Caco-2 (cell line): ENCODE results near the gene VOPP1. TPM values are rescaled to one million over a fixed set of nuclear protein-coding genes. Genes with fewer than 3 reads are reported as not detected.

Experiments
- BruUV-seq: library from RNA; stranded (reverse); fragments of 400-500 nt; replicated peaks from 2 replicates; lab custom pipeline; 2021; lab: Mats Ljungman, UMichigan
- CTCF ChIA-PET: fragments of 300-600 bp; sonication (Branson Sonifier 250); formaldehyde crosslinking; loops from one replicate; lab custom pipeline; 2022; ENCODE audit warnings: antibody characterized with exemption; lab: Charles Lee
- POLR2A ChIA-PET: fragments of 300-600 bp; sonication (Branson Sonifier 250); formaldehyde crosslinking; loops from one replicate; lab custom pipeline; 2022; ENCODE audit warnings: antibody characterized with exemption; lab: Charles Lee
- DNase-seq, 2 experiments: peaks; one replicate each; pipeline versions ENCODE4 v3.0.0 to v3.0.0-alpha.2; 2020 to 2022
- H3K27me3 ChIP-seq: replicated peaks from 2 replicates; pipeline ENCODE4 v1.6.0; 2011; ENCODE audit warnings: low read length; ENCODE audit not compliant: control insufficient read depth, insufficient read depth
- H3K36me3 ChIP-seq: 2 replicates; pipeline ENCODE4 v1.5.1; 2011; ENCODE audit warnings: low read length; ENCODE audit not compliant: control insufficient read depth, insufficient read depth
- H3K4me1 ChIP-seq: fragments of 250-450 bp; sonication (Bioruptor Pico); 2 replicates; pipeline ENCODE4 v1.5.1; 2020; ENCODE audit warnings: mild to moderate bottlenecking
- H3K4me3 ChIP-seq: 2 replicates; pipeline ENCODE4 v1.5.1; 2011; ENCODE audit warnings: low read depth, mild to moderate bottlenecking, control low read depth, low read length
- H3K9me3 ChIP-seq: fragments of 250-450 bp; sonication (Bioruptor Pico); 2 replicates; pipeline ENCODE4 v1.5.1; 2020; ENCODE audit warnings: mild to moderate bottlenecking, moderate library complexity
- H3K27ac Mint-ChIP-seq: one replicate; pipeline ENCODE4 v1.8.0; 2022; ENCODE audit warnings: mixed read lengths; ENCODE audit not compliant: unreplicated experiment
- H3K27me3 Mint-ChIP-seq: one replicate; pipeline ENCODE4 v1.8.0; 2022; ENCODE audit warnings: mixed read lengths; ENCODE audit not compliant: insufficient read depth, unreplicated experiment
- H3K36me3 Mint-ChIP-seq: one replicate; pipeline ENCODE4 v1.8.0; 2022; ENCODE audit warnings: mild to moderate bottlenecking, mixed read lengths; ENCODE audit not compliant: insufficient read depth, unreplicated experiment
- H3K4me1 Mint-ChIP-seq: one replicate; pipeline ENCODE4 v1.8.0; 2022; ENCODE audit warnings: low read depth, mixed read lengths; ENCODE audit not compliant: unreplicated experiment
- H3K4me3 Mint-ChIP-seq: one replicate; pipeline ENCODE4 v1.8.0; 2022; ENCODE audit warnings: mild to moderate bottlenecking, moderate library complexity, mixed read lengths; ENCODE audit not compliant: unreplicated experiment
- H3K9me3 Mint-ChIP-seq: one replicate; pipeline ENCODE4 v1.8.0; 2022; ENCODE audit warnings: mixed read lengths; ENCODE audit not compliant: unreplicated experiment
- intact Hi-C: fragments of 100-400 bp; cut with micrococcal nuclease; formaldehyde crosslinking; loops from one replicate; pipeline ENCODE4 v1.10.0; 2022; ENCODE audit not compliant: unreplicated experiment
- total RNA-seq: library from RNA; stranded (reverse); gene quantifications from 2 replicates; pipeline ENCODE4 v1.2.3, GENCODE V29; 2022
- TF ChIP-seq, protein P1 (sequence below), 2 experiments: fragments of 200-600 bp in 1 of 2; IDR thresholded peaks; 1 replicate in 1 of 2; 2 replicates in 1 of 2; pipeline versions ENCODE4 v1.5.1 to v1.8.0; 2011 to 2022; ENCODE audit warnings: antibody characterized with exemption in 1 of 2, control low read depth in 1 of 2, inconsistent platforms in 1 of 2, low read depth in 1 of 2, low read length in 1 of 2, mild to moderate bottlenecking in 1 of 2, moderate library complexity in 1 of 2; ENCODE audit not compliant: insufficient read depth in 1 of 2, severe bottlenecking in 1 of 2, unreplicated experiment in 1 of 2

Gene VOPP1
- total RNA-seq, 1 experiment from 2014 or later, result 46.8 TPM

DNA sequence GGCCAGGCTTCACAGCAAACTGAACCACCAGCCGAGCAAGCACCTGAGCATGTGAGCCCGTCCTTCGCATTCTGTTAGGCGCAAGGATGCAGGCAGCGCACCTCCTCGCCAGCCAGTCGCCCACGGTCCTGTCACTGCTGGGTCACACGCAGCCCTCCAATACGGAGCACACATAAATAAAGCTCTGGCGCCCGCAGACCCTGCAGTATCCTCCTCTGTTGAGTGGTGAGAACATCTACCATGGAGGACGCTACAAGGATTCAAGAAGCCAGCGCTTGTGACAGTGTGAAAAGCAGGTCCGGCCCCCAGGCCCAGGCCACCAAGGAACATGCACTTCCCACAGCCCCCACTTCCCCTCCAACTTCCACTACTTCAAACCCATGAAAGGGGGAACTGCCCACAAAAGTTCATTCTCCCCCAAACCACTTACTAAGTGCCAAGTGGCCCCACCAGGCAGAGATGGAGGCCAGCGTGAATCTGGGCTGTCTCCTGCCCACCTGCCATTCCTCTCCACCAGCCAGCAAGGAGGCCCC is 34.8 kb downstream of the VOPP1 start:
- no peak overlapping the region for H3K27ac Mint-ChIP-seq

DNA sequence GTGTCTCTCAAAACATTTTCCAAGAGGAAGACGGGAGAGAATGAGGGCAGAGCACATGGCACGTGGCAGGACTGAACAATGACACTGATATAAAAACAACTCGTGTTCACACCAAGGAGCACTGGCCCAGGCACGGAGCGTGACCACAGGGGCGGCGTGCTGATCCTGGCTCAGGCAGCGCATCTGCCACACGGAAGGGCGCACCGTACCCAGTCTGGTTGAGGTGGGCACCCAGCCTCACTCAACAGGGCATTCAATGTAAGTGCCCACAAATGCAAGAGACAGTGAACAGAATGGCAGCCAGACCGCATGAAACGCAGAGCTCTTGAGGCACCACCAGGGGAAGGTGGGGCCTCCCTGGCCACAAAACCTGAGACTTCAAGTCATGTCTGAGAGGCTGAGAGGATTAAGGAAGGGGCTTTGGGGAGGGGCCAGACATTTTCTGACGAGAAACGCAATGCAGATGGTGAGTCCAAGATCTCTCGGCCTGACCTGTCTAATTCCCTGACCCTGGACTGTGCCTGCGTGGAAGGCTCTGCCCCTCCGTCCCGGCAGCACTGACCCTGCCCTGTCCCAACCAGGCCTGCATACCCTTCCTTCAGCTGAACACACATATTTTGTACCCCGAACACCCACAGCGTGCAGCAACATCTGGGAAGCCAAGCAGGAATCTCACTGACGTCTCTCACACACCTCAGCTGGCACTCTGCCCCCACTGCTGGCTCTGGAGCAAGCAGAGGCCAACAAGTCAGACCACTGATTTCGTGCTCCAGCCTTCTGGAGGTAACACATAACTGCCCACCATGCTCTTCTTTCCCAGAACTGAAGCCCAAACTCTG is 35.5 kb downstream of the VOPP1 start:
- Mint-ChIP-seq H3K9me3 (no peaks in the 10 kb centered on the region), H3K27me3 (no peaks in the 10 kb centered on the region)

More for the DNA sequence above, 34.8 kb downstream of the VOPP1 start:
- CTCF ChIA-PET, result no interaction called here
- no peak overlapping the region for H3K4me3 Mint-ChIP-seq
- DNase-seq, result no peak
- BruUV-seq, result no TSS peak
- H3K27me3 ChIP-seq, result no peaks in the 10 kb centered on the region
- TF ChIP-seq, protein P1, sequence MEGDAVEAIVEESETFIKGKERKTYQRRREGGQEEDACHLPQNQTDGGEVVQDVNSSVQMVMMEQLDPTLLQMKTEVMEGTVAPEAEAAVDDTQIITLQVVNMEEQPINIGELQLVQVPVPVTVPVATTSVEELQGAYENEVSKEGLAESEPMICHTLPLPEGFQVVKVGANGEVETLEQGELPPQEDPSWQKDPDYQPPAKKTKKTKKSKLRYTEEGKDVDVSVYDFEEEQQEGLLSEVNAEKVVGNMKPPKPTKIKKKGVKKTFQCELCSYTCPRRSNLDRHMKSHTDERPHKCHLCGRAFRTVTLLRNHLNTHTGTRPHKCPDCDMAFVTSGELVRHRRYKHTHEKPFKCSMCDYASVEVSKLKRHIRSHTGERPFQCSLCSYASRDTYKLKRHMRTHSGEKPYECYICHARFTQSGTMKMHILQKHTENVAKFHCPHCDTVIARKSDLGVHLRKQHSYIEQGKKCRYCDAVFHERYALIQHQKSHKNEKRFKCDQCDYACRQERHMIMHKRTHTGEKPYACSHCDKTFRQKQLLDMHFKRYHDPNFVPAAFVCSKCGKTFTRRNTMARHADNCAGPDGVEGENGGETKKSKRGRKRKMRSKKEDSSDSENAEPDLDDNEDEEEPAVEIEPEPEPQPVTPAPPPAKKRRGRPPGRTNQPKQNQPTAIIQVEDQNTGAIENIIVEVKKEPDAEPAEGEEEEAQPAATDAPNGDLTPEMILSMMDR (IDR thresholded peaks at IDR 0.05; ENCODE audit: insufficient read depth in 1 of 2, low read depth in 1 of 2, low read length in 1 of 2, severe bottlenecking in 1 of 2, unreplicated experiment in 1 of 2), result no peak
- H3K36me3 Mint-ChIP-seq, result no peaks in the 10 kb centered on the region
- no peak overlapping the region for H3K4me3 ChIP-seq
- no peaks in the 10 kb centered on the region for H3K36me3 ChIP-seq
- H3K4me1 ChIP-seq, result peaks cover 9% of the 10 kb centered on the region
- POLR2A ChIA-PET, result no interaction called here
- intact Hi-C loops, result no loop called here
- H3K27me3 Mint-ChIP-seq, result no peaks in the 10 kb centered on the region
- H3K9me3 Mint-ChIP-seq, result no peaks in the 10 kb centered on the region
- H3K4me1 Mint-ChIP-seq, result peaks cover 12% of the 10 kb centered on the region
- no peaks in the 10 kb centered on the region for H3K9me3 ChIP-seq

DNA sequence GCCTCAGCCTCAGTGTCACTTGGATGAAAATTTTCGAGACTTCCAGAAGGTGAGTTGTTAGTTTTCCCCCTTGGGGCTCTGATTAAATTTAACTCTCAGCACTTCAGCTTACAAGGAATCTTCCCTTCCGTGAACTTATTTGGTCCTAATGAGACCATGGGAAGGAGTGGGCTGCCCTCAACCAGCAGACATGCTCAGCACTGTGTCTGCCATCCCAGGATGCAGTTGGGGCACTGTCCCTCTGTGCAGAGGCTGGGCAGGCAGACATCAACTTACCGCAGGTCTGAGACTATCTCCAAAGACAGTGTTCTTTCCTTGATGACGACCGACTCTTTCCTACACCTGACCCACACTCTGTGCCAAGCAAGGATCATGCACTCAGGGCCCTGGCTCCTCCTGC is 36.7 kb downstream of the VOPP1 start:
- TF ChIP-seq, protein P1 (IDR thresholded peaks at IDR 0.05; ENCODE audit: insufficient read depth in 1 of 2, low read depth in 1 of 2, low read length in 1 of 2, severe bottlenecking in 1 of 2, unreplicated experiment in 1 of 2), result no peak
- intact Hi-C loops, result loop anchor here (2.0 kb wide), 1 partner anchor 15 kb away; no protein-coding TSS in a partner anchor
- H3K4me1 Mint-ChIP-seq, result peaks cover 12% of the 10 kb centered on the region
- ChIA-PET CTCF (no interaction called here), POLR2A (no interaction called here)
- Histone ChIP-seq H3K9me3 (no peaks in the 10 kb centered on the region), H3K4me3 (no peak overlapping the region), H3K36me3 (no peaks in the 10 kb centered on the region), H3K27me3 (no peaks in the 10 kb centered on the region), H3K4me1 (peaks cover 12% of the 10 kb centered on the region)
- H3K27ac Mint-ChIP-seq, result no peak overlapping the region
- no peaks in the 10 kb centered on the region for H3K27me3 Mint-ChIP-seq
- H3K4me3 Mint-ChIP-seq, result no peak overlapping the region
- no peaks in the 10 kb centered on the region for H3K9me3 Mint-ChIP-seq
- BruUV-seq, result no TSS peak
- no peak for DNase-seq
- H3K36me3 Mint-ChIP-seq, result no peaks in the 10 kb centered on the region

More for the DNA sequence above, 35.5 kb downstream of the VOPP1 start:
- ChIA-PET CTCF (no interaction called here), POLR2A (no interaction called here)
- H3K4me3 Mint-ChIP-seq, result no peak overlapping the region
- Histone ChIP-seq H3K4me3 (no peak overlapping the region), H3K9me3 (no peaks in the 10 kb centered on the region), H3K36me3 (no peaks in the 10 kb centered on the region), H3K4me1 (peaks cover 9% of the 10 kb centered on the region), H3K27me3 (no peaks in the 10 kb centered on the region)
- BruUV-seq, result no TSS peak
- no peak overlapping the region for H3K27ac Mint-ChIP-seq
- intact Hi-C loops, result no loop called here
- no peaks in the 10 kb centered on the region for H3K36me3 Mint-ChIP-seq
- H3K4me1 Mint-ChIP-seq, result peaks cover 12% of the 10 kb centered on the region
- TF ChIP-seq, protein P1 (IDR thresholded peaks at IDR 0.05; ENCODE audit: insufficient read depth in 1 of 2, low read depth in 1 of 2, low read length in 1 of 2, severe bottlenecking in 1 of 2, unreplicated experiment in 1 of 2), result no peak
- DNase-seq, result no peak
